NCI-H345 treated with DMSO at 0.1 percent for 48 hours (cell line): ENCODE measurements around the gene RNASEH2C.
"Not testable (repeated sequence)": the region's sequence is repeated elsewhere in the genome, so short reads cannot be mapped to it uniquely, and the experiment has no call there.

Experiments
- DNase-seq: peaks from one replicate; lab custom pipeline; 2025; ENCODE audit not compliant: unreplicated experiment; lab: John Stamatoyannopoulos, UW

RNASEH2C gene

DNA sequence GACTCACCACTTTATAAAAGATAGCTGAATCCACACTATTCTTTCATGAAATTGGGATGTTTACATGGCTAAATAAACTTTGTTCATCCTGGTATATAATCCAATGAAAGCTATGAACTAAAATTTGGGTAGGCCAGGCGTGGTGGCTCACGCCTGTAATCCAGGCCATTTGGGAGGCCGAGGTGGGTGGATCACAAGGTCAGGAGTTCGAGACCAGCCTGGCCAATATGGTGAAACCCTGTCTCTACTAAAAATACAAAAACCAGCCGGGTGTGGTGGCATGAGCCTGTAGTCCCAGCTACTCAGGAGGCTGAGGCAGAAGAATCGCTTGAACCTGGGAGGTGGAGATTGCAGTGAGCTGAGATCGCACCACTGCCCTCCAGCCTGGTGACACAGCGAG is 28.8 kb downstream of the RNASEH2C start:
- not testable (repeated sequence) for DNase-seq

DNA sequence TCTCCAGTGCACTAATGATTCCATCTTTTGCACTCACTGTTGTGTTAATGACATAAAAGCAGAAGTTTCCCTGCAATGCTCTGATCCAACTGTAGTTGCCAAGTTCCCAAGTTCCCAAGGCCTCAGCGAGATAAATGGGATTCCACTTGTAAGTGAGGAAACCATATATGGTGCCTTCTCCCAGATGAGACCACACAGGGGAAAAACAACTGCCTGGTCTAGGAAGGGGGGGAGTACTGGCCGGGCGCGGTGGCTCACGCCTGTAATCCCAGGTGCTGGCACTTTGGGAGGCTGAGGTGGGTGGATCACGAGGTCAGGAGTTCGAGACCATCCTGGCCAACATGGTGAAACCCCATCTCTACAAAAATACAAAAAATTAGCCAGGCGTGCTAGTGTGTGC is 34.6 kb downstream of the RNASEH2C start:
- DNase-seq = no peak

DNA sequence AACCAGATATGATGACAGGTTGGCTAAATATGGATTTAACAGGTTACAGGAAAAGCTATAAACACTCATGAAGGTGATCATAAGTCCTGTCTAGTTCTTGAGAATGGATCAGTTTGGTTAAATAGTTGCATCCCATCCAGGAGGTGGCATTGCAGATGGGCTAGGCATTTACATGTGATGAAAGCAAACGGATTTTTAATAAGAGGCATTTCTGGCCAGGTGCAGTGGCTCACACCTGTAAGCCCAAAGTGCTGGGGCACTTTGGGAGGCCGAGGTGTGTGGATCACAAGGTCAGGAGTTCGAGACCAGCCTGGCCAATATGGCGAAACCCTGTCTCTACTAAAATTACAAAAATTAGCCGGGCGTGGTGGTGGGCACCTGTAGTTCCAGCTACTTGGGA is 37.1 kb downstream of the RNASEH2C start:
- DNase-seq = not testable (repeated sequence)

DNA sequence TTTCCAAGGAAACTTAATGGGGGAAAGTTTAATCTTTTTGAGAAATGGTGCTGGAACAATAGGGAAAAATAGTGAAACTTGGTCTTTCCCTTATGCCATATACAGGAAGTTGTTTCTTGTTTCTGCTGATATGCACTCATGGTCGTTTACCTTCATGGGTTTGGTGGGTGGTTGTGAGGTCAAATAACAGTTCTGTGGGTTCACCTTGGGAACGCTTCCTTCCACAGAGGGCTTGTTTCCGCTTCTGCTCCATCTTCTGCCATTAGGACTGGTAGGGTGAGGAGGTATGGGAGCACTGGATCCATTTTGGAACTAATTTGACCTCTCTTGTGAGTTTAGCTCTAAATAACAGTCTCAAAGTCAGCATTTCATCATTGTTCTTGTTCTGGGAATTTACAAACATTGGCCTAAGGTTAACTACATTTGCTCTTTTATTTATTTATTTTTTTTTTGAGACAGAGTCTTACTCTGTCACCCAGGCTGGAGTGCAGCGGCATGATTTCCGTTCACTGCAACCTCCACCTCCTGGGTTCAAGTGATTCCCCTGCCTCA is 40.3 kb downstream of the RNASEH2C start:
- no peak for DNase-seq

DNA sequence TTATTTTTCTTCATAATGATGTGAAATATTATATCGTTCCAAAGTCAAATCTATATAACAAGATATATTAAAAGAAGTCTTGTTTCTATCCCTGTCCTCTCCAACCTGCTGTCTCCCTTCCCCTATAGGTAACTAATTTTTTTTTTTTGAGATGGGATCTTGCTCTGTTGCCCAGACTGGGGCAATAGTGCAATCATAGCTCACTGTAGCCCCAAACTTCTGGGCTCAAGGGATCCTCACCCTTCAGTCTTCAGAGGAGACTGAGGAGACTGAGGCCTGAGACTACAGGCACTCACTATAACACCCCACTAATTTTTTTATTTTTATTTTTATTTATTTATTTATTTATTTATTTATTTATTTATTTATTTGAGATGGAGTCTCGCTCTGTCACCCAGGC is 47.6 kb downstream of the RNASEH2C start:
- DNase-seq = no peak

DNA sequence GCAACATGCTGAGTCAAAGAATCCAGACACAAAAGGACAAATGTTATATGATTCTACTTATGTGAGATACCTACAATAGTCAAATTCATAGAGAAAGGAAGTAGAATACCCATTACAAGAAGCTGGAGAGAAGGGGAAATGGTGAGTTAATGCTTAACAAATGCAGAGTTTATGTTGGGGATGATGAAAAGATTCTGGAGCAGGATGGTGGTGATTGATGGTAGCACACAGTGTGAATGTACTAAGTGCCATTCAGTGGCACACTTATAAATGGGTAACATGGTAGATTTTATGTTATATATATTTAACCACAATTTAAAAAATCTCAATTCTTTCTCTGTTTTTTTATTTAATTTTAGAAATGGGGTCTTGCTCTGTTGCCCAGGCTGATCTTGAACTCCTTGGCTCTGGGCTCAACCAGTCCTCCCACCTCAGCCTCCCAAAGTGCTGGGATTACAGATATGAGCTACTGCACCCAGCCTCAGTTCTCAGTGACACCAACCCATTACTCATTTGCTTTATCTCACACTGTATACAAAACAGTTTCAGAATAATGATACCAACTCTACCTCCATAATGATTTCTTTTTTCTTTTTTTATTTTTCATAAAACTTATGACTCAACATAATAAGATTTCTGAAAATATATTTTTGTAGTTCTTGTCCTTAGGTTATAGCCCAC is 48.3 kb downstream of the RNASEH2C start:
- no peak for DNase-seq
